Activated CD4-positive, alpha-beta T cell treated with anti-CD3 and anti-CD28 coated beads, Interleukin-2, amount 50 U/mL, for 24 hours (primary cell): ENCODE measurements around the gene SLC29A3.

ENCODE experiments used
- DNase-seq, 2 donors: peaks; one replicate each; pipeline ENCODE4 v3.0.0-alpha.2; 2020; ENCODE audit warnings: low read depth in 1 of 2, low spot score in 1 of 2

The SLC29A3 gene

DNA sequence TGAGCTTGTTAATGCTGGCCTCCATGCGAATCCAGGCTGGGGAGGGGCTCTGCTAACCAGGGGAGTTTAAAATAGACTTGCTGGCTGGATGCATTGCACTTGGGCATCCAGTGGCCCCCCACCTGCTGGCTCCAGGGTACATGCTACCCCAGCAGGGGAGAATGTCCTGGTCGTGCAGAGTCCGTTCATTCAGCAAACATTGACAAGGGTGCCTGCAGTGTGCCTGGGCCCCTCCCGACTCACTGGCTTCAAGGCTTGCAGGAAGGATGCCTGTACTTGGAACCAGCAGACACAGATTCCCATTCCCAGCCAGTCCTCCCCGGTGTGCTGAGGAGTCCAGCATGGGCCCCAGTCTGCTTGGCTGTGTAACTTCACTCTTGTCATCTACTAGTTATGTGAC is 1.5 kb downstream of the SLC29A3 start:
- no peak for DNase-seq

DNA sequence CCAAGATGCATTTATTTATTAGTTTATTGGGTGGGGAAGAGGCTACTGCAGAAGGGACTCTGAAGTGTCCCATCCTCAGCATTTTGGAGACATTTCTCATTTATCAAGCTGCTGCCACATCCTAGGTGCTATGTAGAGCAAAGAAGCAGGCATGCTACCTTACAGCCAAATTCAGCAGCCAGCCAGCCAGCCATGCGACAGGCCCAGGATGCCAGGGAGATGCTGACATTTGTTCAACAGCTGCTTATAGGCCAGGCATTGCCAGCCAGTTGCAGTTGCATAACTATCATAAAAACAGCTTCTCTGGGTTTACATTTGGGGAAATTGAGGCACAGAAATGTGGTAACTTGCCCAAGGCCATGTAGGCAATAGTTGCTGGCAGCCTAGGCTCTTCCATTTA is 2.3 kb downstream of the SLC29A3 start:
- DNase-seq: no peak

DNA sequence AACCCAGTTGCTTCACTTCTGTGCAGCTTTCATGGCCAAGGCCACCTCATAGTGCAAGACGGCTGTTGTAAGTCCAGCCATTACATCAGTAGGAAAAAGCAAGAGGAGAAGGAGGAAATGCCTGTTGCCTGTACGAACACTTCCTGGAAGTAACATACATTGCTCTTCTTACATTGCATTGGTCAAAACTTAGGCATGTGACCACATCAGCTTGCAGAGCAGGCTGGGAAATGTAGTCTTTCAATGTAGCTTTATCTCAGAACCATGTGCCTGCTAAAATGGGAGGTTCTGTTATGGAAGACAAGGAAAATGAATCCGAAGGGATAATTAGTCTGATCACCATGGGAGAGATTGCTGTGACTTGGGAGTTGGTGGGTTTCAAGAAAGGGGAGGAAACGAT is 4.3 kb downstream of the SLC29A3 start:
- DNase-seq: no peak

DNA sequence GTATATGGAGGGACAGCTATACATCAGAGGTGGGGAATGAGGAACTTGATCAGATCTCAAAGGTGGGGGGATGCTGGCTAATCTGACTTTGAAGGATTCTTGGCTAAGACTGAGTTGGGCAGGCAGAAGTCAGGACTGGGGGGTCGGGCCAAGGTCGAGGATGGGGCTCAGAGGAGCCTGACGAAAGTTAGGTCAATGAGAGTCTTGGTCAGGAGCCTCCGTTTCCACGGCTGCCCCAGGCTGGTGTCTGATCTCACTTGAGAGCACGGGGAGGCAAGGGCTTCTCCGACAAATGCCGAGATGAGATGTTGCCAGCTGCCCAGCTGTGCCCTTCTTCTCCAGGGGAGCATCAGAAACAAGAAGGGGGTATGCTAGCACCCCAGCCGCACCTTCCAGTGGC is 5.7 kb downstream of the SLC29A3 start:
- no peak for DNase-seq

DNA sequence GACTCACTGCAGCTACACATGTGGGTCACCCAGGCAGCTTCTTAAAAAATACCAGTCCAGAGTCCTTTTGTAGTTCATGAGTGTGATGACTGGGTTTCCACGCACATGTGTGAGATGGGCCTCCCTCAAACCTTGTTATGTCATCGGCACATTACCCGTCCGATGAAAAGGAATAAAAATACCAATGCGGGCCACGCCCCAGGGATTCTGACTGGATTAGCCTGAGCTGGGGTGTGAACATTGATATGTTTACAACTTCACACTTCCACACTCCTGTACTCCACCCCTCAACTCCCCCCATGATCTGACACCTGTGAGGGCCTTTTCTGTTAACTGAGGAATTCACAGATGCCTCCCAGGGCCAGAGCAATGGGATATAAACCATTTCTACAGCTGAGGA is 6.2 kb downstream of the SLC29A3 start:
- no peak for DNase-seq

DNA sequence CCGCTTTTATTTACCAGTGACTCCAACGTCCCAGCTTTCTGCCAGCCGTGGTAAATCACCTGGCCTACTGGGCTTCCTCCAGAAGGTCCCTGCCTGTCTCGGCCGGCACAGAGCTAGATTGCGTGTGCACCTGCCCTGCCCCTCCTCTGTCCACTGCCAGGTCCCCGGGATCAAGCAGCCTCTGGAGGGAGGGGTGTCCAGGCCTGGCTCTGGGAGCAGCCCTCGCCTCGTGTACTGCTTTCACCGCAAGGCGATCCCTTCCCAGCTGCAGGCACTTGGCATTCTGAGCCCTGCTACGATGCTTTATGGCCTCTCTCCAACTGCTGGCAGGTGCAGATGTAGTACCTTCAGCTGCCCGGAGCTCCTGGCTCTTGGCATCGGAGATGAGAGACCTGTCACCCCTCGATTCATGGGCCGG is 7.4 kb downstream of the SLC29A3 start:
- no peak for DNase-seq

DNA sequence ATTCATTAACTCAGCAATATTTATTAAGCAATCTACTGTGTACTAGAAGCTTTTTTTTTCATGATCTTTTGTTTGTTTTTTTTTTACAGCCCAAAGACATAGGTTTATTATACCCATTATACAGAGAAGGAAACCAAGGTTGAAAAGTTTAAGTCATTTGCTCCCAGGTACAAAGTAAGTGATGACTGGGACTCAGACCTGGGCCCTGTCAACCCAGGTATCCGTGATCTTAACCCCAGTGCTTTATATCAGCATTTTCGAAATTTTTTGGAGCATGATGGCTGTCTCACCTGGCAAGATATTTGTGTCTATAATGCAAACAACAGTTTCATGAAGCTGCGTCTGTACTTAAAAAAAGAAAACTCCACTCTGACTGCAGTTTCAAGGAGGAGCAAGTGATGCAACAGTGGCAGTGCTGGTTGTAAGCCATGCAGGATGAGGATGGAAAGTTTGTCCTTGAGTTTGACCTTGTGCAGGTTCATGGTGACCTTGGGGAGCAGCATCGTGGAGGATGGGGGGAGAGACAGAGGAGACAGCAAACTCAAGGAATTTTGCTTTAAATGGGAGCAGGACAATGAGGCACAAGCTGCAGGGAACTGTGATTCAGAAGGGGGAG is 11.8 kb downstream of the SLC29A3 start:
- no peak for DNase-seq

DNA sequence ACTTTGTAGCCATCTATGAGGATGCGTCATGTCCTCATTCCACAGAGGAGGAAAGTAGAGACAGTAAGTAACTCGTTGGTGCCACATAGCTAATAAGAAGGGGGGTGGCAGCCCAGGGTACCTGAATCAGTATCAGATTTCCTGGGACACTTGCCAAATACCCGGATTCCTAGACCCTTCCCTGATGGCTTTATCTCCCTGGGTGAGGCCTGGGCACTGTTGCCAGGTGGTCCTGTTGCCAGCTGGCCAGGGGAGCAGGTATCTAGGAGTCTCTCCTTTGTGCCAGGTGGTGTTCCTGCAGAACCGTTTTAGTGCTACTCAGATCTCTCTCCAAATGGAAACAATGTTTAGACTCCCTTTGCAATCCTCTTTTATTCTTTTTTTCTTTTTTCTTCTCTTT is 12.7 kb downstream of the SLC29A3 start:
- no peak for DNase-seq

DNA sequence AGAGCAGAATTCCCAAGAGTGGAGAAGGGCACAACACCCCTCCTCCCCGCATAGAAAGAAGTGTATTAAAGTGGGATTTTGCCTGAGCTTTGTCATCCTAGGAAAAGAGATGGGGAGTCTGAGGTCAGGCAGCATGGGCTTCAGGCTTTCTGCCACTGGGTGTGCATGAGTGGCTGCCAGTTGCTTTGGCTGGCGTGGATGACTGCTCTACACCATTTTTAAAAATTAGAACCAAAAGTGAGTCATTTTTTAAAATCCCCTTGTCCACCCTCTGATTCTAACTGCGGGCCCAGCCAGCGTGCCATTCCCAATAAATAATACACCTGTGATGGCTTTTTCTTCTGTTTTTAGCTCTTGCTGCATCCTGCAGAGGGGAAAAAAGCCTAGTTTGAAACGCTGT is 13.4 kb downstream of the SLC29A3 start:
- no peak for DNase-seq

DNA sequence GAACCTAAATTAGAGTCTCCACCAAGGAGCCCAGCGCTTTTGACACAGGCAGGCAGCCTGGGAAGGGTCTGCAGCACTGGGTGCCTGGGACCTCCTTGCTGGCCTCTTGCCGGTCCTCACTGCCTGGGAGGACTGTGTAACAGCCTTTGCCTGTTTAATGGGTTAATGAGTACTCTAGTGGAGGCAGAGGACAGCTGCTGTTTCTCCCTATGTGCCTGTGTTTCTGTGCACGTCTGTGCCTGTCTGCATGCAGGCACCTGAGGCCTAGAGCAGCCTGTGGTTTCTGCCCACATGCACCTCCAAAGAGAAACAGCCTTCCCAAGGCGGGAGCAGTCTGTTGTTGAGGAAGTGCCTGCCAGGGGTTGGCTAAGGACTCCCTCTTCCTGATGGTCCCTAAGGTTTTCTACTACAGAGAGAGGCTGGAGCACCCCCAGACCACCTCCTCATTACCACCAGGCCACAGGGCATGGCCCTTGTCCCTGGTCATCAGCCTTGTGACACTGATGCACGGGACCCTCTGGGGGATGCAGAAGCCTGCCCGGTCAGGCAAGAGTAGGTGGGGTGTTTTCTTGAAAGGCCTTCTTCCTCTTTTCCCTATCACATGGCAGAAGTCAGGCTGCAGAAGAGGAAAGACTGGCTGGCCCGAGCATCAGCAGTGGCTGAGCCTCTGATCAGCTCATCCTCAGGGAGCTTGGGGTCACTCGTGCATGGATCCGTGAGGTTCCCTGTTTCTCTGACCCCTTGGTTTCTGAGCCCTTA is 14.2 kb downstream of the SLC29A3 start:
- DNase-seq: no peak

DNA sequence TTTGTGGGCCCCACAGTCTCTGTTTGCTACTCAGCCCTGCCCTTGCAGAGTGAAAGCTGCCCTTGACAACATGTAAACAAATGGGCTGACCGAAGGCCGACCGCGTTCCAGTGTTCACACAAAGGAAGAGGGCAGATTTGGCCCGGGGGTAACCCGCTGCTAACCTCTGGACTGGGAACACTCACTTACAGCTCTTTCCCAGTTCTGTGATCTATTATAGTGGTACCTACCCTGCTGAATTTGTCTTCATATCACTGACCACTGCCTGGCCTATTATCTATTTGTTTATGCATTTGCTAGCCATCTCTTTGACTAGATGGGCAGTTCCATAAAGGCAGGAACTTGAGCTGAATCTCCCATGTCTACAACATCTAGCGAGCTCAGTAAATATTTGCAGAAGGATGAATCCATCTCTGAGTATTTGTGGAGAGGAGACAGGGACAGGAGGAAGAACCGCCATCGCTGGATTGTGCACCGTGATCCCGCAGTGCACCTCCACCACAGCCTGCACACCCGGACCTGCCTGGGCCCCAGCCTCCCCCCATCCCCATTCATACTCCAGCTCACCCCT is 15.2 kb downstream of the SLC29A3 start:
- DNase-seq: no peak

DNA sequence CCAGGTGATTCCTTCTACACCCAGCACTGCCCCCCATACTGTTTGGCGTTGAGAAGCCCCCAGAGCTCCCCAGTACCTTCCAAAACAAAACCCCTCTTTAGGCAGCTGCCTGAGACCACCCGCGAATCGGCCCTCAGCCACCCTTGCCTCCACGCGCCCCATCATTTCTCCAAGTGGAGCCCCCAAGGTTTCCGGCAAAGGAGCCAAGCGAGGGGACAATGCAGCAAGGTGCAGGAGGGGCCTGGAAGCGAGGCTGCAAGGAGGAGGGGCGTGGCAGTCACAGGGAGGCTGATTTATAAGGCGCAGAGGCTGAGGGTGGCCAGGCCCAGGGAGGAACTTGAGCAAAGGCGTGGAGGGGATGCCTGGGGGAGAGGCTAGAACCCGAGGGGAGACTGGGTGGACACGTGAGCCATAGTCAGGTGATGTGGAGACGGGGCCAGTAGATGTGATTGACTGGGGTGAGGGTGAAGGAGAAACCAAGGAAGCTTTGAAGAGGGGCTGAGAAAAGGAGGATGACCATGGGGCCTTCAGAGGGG is 16.2 kb downstream of the SLC29A3 start:
- no peak for DNase-seq

DNA sequence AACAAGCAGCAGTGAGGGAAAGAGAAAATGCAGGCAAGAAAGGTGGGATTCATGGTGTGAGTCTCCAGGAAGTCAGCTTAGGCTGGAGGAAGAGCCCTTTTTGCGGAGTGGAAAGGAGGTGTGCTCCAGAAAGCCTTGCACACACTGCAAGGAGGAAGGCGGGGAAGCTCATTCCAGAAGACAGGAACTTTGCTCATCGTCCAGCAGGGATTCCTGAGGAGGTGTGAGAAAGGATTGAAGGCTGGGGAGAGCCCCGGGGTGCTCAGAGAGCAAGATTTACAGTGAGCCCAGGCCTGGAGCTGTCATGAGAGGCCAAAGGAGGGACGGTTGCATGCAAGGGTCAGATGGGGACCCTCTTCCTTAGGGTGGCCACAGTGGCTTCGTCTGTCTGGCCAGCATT is 17.6 kb downstream of the SLC29A3 start:
- no peak for DNase-seq

DNA sequence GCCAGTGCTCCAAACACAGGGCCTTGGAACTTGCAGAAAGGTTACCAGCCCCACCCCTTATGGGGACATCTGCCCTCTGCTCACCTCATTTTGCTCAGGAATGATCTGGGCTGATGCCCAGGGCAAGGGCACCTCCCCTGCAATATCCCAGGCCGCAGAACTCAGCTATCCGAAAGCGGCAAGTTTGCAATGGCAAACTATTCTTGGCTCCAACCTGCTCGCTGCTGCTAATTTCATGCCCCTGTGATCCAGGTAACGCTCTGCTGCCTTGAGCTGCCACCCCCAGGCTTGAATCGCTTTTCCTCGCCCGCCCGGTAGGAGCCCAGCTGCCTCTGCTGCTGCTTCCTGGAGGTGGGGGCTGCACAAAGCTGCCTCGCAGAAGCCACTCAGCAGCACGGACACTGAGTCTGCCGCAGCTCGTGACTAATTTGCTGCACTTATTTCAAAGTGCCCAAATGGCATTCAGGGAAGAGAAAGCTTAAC is 18.2 kb downstream of the SLC29A3 start:
- no peak for DNase-seq

DNA sequence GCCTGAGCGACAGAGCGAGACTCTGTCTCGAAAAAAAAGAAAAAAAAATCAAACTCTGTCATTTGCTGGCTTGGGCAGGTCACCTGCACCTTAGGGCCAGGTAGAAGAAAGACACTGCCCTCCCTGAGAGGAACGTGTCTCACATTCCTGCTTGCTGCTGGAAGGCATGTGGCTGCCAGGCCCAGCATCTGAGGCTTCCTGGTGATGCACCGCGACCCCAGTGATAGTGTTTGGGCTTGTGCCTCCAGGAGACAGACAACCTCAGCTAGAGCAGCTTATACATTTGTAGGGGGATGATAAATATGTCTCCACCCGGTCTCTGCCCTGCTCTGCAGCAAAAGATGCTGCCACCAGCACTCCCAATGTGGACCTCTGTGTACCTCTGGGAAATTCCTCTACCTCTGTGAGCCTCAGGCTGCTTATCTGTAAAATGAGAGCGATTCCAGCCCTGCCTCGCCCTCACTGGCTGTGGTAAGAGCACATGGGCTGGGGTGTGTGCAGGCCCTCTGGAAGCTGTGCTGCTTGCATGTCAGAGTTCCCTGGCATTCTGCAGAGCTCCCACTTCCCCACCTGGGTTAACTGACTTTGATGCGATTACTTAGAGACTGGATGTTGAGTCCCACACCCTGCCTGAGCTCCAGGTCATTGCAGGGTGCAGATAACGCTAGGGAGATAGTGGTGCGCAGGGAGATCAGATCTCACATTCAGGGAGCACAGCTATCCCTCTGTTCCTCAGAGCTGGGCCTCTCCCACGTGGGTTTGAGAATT is 19.9 kb downstream of the SLC29A3 start:
- no peak for DNase-seq

DNA sequence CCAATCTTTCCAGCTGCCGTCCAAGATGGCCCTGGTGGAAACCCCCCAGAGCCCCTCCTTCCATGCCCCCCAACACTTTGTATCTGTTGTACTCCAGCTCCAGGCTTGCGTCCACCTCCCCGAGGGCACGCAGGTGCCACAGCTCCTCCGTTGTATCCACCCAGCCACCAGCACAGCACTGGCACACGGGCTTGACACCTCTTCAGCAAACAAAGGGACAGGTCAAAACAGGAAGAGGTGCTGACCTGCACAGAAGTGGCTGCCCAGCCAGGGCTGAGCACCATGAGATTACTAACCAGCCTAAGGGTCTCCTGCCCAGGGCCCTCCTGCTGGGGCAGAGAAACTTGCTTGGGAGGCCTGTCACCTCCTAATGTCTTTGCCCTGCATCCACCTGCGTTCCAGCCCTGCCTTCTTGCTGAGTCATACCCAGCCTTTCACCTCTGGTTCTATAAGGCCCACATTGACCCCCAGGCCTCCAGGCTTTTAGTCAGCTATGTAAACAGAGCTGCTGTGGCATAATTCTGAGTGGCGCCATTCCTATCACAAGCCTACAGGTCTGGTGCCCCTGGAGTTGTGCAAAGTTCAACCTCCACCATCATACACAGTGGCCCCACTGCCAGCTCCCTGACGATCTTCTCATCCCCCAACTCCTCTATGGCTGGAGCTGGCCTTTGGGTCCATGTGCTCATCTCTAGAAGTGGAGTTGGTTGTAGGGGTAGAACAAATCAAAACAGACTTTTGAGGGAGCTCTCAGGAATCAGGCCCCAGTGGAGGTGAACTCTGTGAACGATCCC is 20.9 kb downstream of the SLC29A3 start:
- DNase-seq: no peak

DNA sequence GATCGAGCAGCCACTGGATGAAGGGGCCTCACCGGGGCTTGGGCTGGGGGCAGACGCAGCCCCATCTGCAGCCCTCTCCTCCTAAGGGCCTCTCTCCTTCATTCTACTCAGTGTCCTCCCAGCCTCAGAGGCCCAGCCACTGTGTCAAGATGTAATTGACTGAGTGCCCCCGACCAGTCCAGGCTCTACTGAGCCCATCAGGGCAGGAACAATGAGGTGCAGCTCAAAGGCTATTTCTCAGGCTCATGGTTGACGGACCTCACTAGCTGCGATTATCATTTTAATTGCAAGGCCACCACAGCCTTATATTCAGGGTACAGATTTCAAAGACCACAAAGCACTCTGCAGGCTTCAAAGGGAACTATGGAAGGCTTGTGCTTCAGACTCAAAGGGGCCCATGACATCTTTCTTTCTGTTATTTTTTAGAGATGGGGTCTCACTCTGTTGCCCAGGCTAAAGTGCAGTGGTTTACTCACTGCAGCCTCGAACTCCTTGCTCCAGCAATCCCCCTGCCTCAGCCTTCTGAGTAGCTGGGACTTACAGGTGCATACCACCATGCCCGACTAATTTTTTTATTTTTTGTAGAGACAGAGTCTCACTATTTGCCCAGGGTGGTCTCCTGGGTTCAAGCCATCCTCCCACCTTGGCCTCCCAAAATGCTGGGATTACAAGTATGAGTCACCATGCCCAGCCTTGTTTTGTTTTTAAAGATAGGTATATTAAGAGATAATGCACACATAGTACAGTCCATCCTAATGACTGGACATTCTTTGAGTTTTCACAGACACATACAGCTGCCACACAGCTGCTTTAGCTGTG is 23.7 kb downstream of the SLC29A3 start:
- DNase-seq: no peak

DNA sequence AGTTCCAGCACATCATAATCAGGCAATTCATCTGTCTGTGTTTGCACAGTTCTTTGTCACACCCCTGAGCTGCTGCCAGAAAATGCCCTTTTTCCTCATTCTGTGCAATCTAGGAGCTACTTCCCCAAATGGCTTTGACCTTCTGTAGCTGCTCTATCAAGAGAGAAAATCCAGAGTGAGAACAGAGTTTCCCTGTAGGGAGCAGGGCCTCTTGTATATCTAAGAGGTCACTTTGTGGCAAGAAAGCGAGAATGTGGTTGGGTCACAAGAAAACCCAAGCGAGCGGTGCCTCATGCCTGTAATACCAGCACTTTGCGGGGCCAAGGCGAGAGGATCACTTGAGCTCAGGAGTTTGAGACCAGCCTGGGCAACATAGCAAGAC is 24.3 kb downstream of the SLC29A3 start:
- DNase-seq: no peak

DNA sequence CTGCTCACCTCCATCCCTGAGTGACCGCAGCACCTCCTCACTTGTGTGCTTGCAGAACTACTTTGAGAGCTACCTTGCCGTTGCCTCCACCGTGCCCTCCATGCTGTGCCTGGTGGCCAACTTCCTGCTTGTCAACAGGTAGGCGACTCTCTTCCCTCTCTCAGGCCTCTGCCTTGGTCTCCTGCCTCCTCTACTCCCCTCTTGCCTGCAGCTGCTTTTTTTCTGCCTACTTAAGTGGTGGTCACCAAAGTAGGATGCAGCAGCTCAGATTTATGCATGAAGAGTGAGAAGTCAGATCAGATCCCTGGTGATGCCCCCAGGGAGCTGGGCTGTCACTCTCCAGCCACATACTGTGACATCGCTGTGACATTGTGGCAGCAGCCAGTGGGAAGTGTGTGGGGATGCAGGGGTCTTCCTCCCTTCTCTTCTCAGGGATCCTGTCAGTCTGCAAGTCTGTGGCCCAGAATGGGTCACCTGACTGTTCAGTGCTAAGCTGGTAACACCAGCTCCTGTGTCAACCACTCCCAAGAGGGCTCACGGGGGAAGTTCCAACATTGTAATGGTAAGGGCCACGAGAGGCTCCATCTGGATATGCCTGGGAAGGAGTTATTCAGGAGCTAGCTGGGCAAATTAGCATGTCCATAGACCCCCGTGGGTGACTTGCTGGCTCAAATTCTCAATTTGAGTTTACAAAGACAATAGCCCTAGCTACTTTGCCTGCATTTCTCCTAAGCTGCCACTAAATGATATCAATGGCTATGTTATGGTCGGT is 25.3 kb downstream of the SLC29A3 start:
- no peak for DNase-seq
